ENCODE results near the gene MEF2C.

MEF2C gene

GRCh38 chr5:88758184-88758583 lies 124.8 kb downstream of the MEF2C start:
- Mint-ChIP-seq H3K4me1 (no peaks in the 10 kb centered on the region), H3K27ac (no peak overlapping the region)

DNA sequence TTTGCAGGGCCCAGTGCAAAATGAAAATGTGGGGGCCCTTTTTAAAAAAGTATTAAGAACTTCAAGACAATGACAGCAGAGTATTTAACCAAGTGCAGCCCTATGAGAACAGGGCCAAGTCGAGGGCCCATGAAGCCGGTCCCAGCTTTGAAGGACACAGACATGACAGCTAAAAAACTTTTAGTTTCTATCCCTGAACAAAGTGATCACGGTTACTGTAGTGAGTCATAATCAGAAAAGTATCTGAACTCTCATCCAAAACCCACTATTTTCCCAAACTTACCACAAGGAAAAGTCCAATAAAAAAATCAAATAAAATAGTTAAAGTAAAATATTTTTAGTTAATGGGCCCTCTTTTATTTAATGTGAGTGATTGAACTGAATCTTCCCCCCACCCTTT lies 126.0 kb downstream of the MEF2C start:
- Mint-ChIP-seq H3K9me3 (no peaks in the 10 kb centered on the region), H3K27ac (no peak overlapping the region), H3K4me3 (no peak overlapping the region), H3K27me3 (peaks cover 22% of the 10 kb centered on the region), H3K36me3 (no peaks in the 10 kb centered on the region), H3K4me1 (no peaks in the 10 kb centered on the region)

More at GRCh38 chr5:88758184-88758583, 124.8 kb downstream of the MEF2C start:
- H3K36me3 Mint-ChIP-seq, result no peaks in the 10 kb centered on the region
- peak overlapping the region; percentile 9 for H3K4me3 Mint-ChIP-seq
- H3K9me3 Mint-ChIP-seq, result no peaks in the 10 kb centered on the region
- H3K27me3 Mint-ChIP-seq, result peaks cover 18% of the 10 kb centered on the region

DNA sequence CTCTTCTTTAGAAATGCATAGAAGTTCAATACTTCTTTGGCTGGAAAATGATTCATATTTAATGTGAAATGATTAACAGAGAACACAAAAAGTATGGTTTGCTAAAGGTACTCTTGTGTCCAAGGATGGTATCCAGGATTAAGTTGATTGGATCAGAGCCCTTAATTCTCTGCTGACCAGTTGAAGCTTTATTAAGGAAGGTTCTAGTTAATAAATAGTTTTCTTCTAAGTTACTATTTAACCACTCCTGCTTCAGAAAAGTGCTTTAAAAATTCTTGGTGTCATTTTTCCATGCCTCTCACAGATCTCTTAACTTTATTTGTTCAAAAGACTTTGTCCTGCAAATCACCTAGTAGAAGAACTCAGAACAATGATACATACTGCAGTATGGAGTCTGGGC lies 134.3 kb downstream of the MEF2C start:
- Mint-ChIP-seq H3K4me1 (peaks cover 8% of the 10 kb centered on the region), H3K4me3 (no peak overlapping the region), H3K27ac (no peak overlapping the region), H3K9me3 (no peaks in the 10 kb centered on the region), H3K36me3 (no peaks in the 10 kb centered on the region), H3K27me3 (peaks cover 16% of the 10 kb centered on the region)

- H3K4me1 Mint-ChIP-seq, result peaks cover 4% of the 10 kb centered on the region
- H3K36me3 Mint-ChIP-seq, result no peaks in the 10 kb centered on the region
- no peaks in the 10 kb centered on the region for H3K9me3 Mint-ChIP-seq
- H3K27ac Mint-ChIP-seq, result no peak overlapping the region
- H3K4me3 Mint-ChIP-seq, result no peak overlapping the region
- H3K27me3 Mint-ChIP-seq, result peaks cover 10% of the 10 kb centered on the region
These were observed 136.5 kb downstream of the MEF2C start for GRCh38 chr5:88746438-88746882.

GRCh38 chr5:88745093-88745696 lies 137.8 kb downstream of the MEF2C start:
- Mint-ChIP-seq H3K27me3 (peaks cover 10% of the 10 kb centered on the region), H3K4me3 (no peak overlapping the region), H3K36me3 (no peaks in the 10 kb centered on the region), H3K4me1 (no peaks in the 10 kb centered on the region), H3K9me3 (no peaks in the 10 kb centered on the region), H3K27ac (no peak overlapping the region)

GRCh38 chr5:88743231-88743834 lies 139.7 kb downstream of the MEF2C start:
- Mint-ChIP-seq H3K4me3 (no peak overlapping the region), H3K27me3 (peaks cover 11% of the 10 kb centered on the region), H3K36me3 (no peaks in the 10 kb centered on the region), H3K4me1 (no peaks in the 10 kb centered on the region), H3K9me3 (no peaks in the 10 kb centered on the region), H3K27ac (no peak overlapping the region)

DNA sequence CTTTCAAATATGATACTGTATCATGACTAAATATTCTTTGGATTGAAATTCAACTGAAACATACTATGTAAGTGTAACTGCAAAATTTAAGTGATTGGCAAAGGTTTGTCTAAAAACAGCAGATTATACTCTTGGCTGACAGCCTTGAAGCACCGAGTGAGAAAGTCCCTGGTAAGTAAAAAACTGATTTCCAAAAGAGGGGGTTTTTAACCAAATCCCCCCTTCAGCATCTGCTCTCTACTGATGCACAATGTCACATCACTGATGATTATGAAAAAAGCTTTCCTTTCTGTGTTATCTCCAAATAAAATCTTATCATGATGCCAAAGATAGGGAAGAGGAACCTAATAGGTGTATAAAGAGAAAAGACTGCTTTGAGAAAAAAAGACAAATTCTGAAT lies 141.0 kb downstream of the MEF2C start:
- Mint-ChIP-seq H3K36me3 (no peaks in the 10 kb centered on the region), H3K4me1 (no peaks in the 10 kb centered on the region), H3K27me3 (peaks cover 14% of the 10 kb centered on the region), H3K27ac (no peak overlapping the region), H3K4me3 (no peak overlapping the region), H3K9me3 (no peaks in the 10 kb centered on the region)

GRCh38 chr5:88740604-88741185 lies 142.3 kb downstream of the MEF2C start:
- Mint-ChIP-seq H3K36me3 (no peaks in the 10 kb centered on the region), H3K4me1 (no peaks in the 10 kb centered on the region), H3K27ac (no peak overlapping the region), H3K27me3 (peaks cover 16% of the 10 kb centered on the region), H3K4me3 (no peak overlapping the region), H3K9me3 (no peaks in the 10 kb centered on the region)

- H3K36me3 Mint-ChIP-seq, result no peaks in the 10 kb centered on the region
- H3K9me3 Mint-ChIP-seq, result no peaks in the 10 kb centered on the region
- H3K27ac Mint-ChIP-seq, result no peak overlapping the region
- H3K4me3 Mint-ChIP-seq, result no peak overlapping the region
- H3K4me1 Mint-ChIP-seq, result peaks cover 5% of the 10 kb centered on the region
- H3K27me3 Mint-ChIP-seq, result peaks cover 13% of the 10 kb centered on the region
These were observed 146.5 kb downstream of the MEF2C start for GRCh38 chr5:88736494-88736893.

GRCh38 chr5:88734983-88735382 lies 148.0 kb downstream of the MEF2C start:
- no peaks in the 10 kb centered on the region for H3K36me3 Mint-ChIP-seq
- H3K27ac Mint-ChIP-seq, result no peak overlapping the region
- H3K4me1 Mint-ChIP-seq, result peaks cover 5% of the 10 kb centered on the region
- peaks cover 9% of the 10 kb centered on the region for H3K27me3 Mint-ChIP-seq
- no peaks in the 10 kb centered on the region for H3K9me3 Mint-ChIP-seq
- H3K4me3 Mint-ChIP-seq, result no peak overlapping the region

DNA sequence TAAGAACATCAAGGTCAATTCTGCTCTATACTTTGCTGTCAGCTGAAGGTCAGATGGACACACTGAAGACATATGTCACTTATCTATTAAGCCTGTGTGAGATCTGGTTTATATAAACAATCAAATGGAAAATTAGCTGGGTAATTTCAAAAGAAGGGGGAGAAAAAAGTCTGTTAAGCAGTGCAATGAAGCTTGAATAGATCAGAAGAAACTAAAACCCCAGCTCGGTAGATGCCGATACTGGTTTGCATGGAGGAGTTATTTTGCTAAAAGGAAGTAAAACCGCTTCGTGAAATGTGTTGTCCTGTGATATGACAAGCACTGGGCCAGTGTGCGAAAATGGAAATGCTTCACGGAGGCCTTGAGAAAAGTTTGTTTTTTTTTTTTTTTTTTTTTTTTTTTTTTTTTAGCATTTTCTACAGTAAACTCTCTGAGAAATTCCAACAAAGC lies 148.8 kb downstream of the MEF2C start:
- no peaks in the 10 kb centered on the region for H3K36me3 Mint-ChIP-seq
- no peak overlapping the region for H3K27ac Mint-ChIP-seq
- H3K9me3 Mint-ChIP-seq, result no peaks in the 10 kb centered on the region
- H3K4me1 Mint-ChIP-seq, result peaks cover 5% of the 10 kb centered on the region
- H3K27me3 Mint-ChIP-seq, result peaks cover 11% of the 10 kb centered on the region
- H3K4me3 Mint-ChIP-seq, result no peak overlapping the region

DNA sequence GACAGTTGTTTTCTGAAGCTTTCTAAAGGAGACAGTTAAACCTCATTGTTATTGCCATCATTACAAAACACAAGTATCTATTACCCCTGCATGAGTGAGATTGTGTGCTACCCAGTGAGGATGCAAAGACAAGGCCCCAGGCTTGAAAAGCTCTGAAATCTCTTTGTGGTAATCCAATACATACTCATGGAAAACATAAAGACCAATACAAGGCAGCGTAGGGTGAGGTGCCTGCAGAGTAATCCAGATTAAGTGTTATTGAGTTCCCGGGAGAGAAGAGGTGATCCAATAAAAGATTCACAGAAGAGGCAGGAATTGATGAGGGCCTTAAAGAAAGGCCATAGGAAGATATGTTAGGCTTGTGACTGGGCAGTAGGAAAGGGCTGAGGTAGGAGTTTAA lies 150.1 kb downstream of the MEF2C start:
- H3K9me3 Mint-ChIP-seq, result no peaks in the 10 kb centered on the region
- H3K36me3 Mint-ChIP-seq, result no peaks in the 10 kb centered on the region
- H3K4me3 Mint-ChIP-seq, result no peak overlapping the region
- no peak overlapping the region for H3K27ac Mint-ChIP-seq
- peaks cover 5% of the 10 kb centered on the region for H3K4me1 Mint-ChIP-seq
- H3K27me3 Mint-ChIP-seq, result peaks cover 11% of the 10 kb centered on the region

- H3K27ac Mint-ChIP-seq, result no peak overlapping the region
- no peaks in the 10 kb centered on the region for H3K36me3 Mint-ChIP-seq
- no peak overlapping the region for H3K4me3 Mint-ChIP-seq
- H3K9me3 Mint-ChIP-seq, result no peaks in the 10 kb centered on the region
- peaks cover 5% of the 10 kb centered on the region for H3K4me1 Mint-ChIP-seq
- H3K27me3 Mint-ChIP-seq, result peaks cover 10% of the 10 kb centered on the region
These were observed 150.8 kb downstream of the MEF2C start for GRCh38 chr5:88732181-88732633.

- H3K4me3 Mint-ChIP-seq, result no peak overlapping the region
- no peak overlapping the region for H3K27ac Mint-ChIP-seq
- no peaks in the 10 kb centered on the region for H3K9me3 Mint-ChIP-seq
- H3K36me3 Mint-ChIP-seq, result no peaks in the 10 kb centered on the region
- peaks cover 5% of the 10 kb centered on the region for H3K4me1 Mint-ChIP-seq
- peaks cover 13% of the 10 kb centered on the region for H3K27me3 Mint-ChIP-seq
These were observed 153.2 kb downstream of the MEF2C start for GRCh38 chr5:88729829-88730182.

GRCh38 chr5:88729084-88729828 lies 153.7 kb downstream of the MEF2C start:
- Mint-ChIP-seq H3K4me3 (no peak overlapping the region), H3K36me3 (no peaks in the 10 kb centered on the region), H3K9me3 (no peaks in the 10 kb centered on the region), H3K27ac (no peak overlapping the region), H3K27me3 (peaks cover 14% of the 10 kb centered on the region), H3K4me1 (peaks cover 4% of the 10 kb centered on the region)
